AG09319 (cell line): Measurements from ENCODE around the gene ALDH2.

Experiments used
- DNase-seq: peaks from one replicate; pipeline ENCODE4 v3.0.0-alpha.2; 2010; ENCODE audit warnings: low read depth; ENCODE audit errors: extremely low read depth
- TF ChIP-seq, protein P1 (sequence below): IDR thresholded peaks from 2 replicates; pipeline ENCODE4 v1.5.1; 2011; ENCODE audit warnings: low read depth, mild to moderate bottlenecking, inconsistent platforms, low read length, moderate library complexity

The ALDH2 gene

DNA sequence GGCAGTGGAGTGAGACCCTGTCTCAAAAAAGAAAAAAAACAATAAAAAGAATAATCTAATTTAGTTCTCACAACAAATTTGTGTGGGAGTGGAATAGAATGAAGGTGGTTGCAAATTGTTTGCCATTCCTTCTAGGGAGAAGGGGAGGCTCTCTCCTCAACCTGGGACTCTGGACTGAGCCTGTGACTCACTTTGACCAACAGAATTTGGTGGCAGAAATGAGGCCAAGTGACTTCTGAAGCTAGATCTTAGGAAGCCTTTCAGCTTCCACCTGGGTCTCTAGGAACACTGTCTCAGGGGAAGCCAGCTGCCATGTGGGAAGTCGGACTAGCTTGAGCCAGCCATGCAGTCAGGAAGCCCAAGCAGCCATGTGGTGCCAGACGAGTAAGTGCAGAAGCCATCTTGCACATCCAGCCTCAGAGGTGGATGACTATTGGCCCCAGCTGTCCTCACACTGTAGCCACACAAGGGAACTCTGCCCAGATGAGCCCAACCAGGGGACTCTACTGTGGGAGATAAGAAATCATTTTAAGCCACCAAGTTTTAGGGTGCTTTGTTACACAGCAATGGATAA is 14.4 kb downstream of the ALDH2 start:
- TF ChIP-seq, protein P1, sequence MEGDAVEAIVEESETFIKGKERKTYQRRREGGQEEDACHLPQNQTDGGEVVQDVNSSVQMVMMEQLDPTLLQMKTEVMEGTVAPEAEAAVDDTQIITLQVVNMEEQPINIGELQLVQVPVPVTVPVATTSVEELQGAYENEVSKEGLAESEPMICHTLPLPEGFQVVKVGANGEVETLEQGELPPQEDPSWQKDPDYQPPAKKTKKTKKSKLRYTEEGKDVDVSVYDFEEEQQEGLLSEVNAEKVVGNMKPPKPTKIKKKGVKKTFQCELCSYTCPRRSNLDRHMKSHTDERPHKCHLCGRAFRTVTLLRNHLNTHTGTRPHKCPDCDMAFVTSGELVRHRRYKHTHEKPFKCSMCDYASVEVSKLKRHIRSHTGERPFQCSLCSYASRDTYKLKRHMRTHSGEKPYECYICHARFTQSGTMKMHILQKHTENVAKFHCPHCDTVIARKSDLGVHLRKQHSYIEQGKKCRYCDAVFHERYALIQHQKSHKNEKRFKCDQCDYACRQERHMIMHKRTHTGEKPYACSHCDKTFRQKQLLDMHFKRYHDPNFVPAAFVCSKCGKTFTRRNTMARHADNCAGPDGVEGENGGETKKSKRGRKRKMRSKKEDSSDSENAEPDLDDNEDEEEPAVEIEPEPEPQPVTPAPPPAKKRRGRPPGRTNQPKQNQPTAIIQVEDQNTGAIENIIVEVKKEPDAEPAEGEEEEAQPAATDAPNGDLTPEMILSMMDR = no peak
- DNase-seq = no peak

DNA sequence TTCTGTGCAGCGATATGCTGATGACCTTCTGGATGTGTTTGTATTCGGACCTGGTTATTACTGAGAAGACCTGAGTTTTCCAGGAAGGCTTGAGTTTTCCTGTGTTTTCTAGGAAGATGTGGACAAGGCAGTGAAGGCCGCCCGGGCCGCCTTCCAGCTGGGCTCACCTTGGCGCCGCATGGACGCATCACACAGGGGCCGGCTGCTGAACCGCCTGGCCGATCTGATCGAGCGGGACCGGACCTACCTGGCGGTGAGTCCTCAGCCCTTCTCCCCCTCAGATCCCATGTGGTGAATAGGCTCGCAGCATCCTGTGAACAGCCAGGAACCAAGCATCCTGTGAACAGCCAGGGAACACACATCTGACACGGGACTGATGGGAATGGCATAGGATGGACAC is 16.3 kb downstream of the ALDH2 start:
- no peak for DNase-seq

DNA sequence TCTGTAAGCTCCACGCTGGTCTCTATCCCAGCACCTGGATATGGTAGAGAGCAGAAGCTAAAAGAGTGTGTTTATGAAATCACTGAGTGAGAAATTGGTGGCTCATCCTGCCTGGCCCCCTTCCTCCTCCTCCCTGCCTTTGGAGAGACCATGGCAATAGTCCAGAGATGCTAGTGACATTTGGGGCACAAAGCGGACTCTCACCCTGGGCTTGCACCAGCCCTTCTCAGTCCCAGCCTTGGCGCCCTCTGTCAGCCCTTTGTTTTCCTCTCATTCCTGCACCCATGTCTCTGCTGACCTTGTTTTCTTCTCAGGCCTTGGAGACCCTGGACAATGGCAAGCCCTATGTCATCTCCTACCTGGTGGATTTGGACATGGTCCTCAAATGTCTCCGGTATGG is 18.2 kb downstream of the ALDH2 start:
- TF ChIP-seq, protein P1 = no peak
- DNase-seq = no peak

More for the DNA sequence above, 16.3 kb downstream of the ALDH2 start:
- TF ChIP-seq, protein P1 = no peak

DNA sequence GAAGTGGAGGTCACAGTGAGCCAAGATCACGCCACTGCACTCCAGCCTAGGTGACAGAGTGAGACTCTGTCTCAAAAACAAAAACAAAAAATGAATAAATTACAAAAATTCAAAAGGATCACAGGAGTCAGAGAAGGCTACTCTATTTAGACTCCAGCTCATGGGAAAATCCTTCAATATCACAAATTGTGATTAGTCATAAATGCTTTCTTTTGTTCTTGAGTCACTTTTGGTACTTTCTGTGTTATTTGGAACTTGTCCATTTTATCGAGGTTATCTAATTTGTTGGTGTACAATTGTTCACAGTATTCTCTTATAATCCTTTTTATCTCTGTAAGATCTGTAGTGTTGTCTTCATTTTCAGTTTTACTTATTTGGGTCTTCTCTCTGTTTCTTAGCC is 18.9 kb downstream of the ALDH2 start:
- no peak for DNase-seq

DNA sequence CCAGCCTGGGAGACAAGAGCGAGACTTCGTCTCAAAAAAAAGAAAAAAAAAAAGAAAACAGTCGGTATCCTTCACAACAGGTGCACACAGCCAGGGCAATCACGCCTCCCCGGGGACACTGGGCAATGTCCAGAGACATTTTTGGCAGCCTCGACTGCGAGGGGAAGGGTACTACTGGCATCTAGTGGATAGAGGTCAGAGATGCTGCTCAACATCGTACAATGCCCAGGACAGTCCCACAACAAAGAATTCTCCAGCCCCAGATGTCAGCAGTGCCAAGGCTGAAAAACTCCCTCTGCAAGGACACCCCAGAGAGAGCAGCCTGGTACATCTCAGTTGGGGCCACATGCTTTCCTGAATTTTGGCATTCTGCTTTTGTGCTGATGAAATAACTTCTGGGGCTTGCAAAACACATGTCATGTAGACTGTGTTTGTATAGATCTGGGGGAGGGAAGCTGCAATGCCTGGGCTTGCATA is 21.5 kb downstream of the ALDH2 start:
- peak; percentile 59 for DNase-seq
- TF ChIP-seq, protein P1 = peak; percentile 54

More for the DNA sequence above, 18.9 kb downstream of the ALDH2 start:
- TF ChIP-seq, protein P1 = no peak

DNA sequence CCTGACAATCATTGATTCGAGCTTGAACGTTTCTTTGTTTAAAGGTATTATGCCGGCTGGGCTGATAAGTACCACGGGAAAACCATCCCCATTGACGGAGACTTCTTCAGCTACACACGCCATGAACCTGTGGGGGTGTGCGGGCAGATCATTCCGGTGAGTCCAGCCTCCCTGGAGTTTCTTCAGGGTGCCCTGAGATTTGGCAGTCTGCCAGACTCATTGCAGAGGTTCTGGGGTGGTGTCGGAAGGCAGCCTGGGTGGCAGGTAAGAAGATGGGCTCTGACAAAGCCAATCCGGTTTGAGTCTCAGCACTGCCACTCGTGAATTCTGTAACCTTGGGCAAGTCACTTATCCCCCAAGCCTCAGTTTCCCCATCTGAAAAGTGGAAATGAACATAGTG is 23.0 kb downstream of the ALDH2 start:
- TF ChIP-seq, protein P1 = no peak
- DNase-seq = no peak

DNA sequence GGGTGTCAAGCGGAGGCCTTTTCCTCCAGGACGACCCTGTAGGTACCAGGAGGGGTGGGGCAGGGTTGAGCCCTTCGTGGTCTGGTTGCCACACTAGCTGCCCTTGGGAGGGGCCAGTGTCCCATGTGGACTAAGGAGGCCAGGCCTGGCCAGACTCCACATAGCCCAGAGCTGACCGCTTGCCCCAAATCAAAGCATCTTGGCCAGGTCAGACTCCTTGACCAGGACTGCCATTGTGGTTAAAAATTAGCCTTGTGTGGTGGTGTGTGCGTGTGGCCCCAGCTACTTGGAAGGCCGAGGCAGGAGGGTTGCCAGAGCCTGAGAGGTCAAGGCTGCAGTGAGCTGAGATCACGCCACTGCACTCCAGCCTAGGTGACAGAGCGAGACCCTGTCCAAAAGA is 24.8 kb downstream of the ALDH2 start:
- no peak for DNase-seq
- TF ChIP-seq, protein P1 = no peak
